NOMO-1 treated with dmso at 0.1 percent for 144 hours (cell line): ENCODE results near the gene DIPK2A.
A peak's percentile ranks its signal among the peaks of the same experiment; 100 is the strongest.

Experiments
- DNase-seq: peaks from one replicate; lab custom pipeline; 2025; ENCODE audit not compliant: unreplicated experiment; lab: John Stamatoyannopoulos, UW

Gene DIPK2A

DNA sequence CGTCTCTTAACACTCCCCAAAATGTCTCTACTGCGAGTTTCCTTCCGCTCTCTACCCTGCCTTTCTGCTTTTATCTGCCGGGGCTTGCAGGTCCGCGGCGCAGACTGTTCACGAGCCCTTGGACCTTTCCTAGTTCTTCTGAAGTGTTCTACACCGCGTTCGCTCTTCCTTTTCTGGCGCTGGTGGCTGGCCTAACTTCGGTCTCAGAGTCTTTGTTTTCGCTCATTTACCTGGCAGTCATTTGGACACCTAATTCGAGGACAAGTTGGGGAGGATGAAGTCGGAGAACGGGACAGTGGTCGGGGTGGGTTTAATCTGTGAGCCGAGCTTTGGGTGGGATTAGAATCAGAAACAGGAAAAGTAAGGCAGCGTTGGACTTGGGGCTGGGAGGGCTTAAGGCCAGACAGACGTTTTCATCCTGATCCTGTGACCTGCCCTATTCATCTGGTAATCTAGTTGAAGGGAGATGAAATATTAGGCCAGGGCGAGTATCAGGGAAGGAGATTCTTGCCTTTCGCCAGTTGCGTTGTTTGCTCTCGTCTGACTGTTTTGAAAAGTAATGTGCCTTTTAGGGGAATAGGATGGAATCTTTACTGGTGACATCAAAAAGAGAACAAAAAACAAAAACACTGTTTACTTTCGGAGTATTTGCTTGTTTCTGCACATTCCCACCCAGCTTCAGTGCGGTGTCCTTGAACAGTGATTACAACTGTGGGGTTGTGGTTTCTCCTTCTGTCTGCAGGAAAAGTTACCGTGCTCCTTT lies 1.8 kb downstream of the DIPK2A start:
- peak; percentile 90 for DNase-seq

DNA sequence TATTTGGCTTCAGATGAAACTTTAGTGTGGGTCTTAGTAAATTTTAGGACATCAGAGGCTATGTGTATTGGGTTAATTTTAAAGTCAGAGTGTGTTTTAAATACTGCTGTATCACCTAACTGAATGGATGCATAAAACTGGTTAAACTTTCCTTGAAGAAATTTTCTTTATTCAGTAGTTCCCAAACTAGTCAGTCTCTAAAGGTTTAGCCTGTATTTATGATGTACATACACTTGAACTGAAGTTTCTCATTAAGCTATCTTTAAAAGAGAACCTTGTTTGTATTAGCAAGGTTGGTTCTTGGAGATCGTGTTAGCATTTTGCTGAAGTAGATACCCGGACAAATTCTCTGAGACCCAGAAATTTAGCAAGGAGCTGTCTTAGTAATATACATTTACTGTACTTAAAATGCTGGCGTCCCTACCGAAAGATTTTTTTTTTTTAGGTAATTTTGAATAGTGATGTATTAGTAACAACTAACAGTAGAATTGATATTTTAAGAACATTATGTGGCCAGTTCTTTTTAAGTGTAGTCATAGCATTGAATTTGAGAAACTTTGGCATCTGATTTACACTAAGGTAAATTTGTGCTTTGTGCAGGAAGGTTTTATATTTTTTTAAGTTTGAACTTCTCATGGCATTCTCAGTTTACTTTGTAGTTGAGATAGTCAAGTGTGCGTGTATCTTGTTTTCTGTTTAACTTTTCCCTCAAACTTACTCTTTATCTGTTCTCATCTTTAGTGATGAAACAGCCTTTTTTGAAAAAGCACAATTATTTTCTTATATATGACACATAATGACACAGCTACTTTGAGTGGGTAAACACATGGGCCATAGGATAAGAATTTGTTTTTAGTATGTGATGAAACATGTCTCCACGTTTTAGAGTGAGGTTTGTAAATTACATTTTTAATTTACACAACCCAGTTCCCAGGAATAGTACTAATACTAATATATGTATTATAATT lies 2.9 kb downstream of the DIPK2A start:
- DNase-seq = no peak

DNA sequence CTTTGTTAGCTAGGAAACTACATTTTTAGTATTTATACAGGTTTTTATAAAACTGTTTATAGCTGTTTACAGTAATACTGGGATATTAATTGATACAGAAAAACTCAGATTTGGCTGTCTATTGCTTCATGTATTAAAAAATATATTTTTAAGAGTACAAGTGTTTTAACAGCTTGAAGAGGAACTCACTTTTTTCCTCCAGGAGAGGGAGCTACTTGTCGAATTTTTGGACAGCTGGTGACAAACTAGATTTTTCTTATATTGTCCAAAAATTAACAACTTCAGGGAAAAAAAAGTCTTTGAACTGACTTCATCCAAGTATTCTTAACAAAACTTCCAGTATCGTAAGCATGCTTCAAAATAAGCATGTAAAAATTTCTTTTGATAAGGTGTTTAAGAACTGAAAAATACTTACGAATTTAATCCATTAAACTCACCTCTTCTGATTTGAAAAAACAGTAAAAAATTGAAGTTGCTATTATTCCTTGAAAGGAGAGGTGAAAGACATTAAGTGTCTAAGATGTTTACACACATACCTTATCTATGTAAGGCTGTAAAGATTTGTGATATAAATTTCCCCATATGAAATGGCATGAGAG lies 4.0 kb downstream of the DIPK2A start:
- DNase-seq = peak; percentile 26

DNA sequence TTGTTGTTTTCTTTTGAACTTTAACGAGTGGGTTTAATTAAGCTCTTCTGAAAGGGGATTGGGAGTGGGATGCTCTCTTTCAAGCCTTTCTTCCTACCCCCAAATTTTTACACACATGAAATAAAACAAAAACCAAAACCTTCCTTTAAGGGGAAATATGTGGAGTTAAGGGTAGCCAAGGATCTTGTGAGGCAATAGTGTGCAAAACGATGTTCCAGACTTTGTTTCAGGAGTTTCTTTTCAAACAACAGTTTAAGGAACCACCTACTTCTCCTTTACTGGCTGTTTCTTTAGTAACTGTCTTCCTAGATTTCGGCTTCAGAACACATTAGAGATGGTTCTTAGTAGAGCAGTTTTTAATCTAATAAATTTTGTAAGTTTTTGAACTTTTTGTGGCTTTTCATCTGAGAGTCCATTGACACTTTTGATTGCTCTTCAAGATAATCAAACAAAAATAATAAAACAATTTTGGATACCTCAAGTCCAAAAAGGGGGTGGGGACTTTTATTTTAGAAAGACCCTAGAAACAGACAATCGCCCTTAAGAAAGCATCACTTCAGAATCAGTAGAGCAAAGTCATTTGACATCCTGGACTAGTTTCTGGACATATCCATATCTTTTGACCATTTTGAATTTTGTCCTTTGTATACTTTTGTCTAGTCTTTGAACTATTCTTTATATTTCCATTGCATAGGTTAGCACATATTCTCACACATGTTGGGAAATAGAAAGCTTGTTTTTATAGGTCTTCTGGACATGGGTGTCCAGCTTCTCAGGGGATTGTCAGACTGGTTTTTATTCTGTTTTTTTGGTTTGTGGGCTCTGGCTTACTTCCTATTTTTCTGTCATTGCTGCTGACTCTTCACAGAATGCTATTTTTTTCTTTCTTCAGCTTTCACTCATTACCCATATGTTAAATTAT lies 6.0 kb downstream of the DIPK2A start:
- DNase-seq = peak; percentile 69

DNA sequence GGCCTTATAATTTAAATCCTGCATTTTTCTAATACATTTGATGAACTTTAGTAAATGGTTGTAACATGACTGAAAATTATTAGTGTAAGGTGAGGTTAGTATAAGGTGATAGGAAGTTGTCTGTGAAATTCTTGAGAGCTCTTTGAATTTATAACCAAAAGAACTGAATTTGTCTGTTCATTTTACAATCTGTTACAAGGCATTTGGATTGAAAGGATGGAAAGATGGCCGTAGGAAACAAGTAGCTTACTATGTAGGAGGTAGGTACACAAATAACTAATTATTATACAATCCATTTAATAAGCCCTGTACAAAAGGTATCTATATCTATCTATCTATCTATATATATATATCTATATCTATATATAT lies 6.6 kb downstream of the DIPK2A start:
- no peak for DNase-seq

DNA sequence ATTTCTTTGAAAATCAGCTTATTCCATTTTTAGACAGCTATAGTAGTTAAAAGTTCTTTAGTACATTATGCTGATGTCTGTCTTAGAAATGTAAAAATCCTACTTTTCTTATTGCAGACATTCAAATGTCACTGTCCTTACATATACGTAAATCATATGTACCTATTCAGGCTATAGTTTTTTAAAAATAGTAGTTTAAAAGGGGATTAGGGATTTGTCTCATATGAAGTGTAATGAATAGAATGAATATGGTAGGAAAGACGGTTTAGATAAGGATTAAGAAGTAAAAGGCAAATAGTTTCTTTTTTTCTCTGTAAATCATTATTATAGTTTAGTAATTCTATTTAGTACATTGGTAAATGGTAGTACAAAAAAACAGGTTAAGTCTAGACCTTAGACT lies 7.4 kb downstream of the DIPK2A start:
- DNase-seq = no peak

DNA sequence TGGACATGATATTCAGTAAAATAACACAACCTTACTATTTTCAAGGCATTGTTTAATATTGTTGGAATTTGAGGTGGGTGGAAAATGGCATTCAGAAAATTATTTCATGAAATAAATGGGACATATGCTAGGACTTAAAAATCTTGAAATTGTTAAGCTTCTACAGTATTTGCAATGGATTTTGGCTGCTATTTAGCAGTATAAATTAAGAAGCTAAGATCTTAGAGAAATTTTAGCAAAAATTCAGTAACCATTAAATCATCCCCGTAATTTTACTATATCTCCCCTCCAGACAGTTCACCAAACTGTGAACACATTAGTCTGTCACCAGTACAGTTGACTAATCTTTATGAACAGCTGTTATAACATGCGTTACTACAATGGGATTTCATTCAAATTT lies 8.2 kb downstream of the DIPK2A start:
- no peak for DNase-seq

DNA sequence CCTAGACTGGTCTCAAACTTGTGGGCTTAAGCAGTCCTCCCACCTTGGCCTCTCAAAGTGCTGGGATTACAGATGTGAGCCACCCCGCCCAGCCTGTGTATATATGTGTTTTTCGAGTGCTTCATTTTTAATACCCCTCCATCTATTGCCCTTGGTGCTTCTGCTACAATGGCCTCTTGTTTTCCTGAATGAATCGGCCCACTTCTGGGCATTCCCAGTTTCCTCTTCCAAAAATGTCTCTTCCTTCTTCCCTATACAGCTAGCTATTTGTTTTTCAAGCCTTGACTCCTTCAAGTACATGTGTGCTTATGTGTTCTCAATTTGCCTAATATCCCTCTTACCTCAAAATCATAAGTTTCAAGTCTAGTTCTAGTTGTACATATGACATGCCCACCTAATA lies 16.7 kb downstream of the DIPK2A start:
- no peak for DNase-seq

DNA sequence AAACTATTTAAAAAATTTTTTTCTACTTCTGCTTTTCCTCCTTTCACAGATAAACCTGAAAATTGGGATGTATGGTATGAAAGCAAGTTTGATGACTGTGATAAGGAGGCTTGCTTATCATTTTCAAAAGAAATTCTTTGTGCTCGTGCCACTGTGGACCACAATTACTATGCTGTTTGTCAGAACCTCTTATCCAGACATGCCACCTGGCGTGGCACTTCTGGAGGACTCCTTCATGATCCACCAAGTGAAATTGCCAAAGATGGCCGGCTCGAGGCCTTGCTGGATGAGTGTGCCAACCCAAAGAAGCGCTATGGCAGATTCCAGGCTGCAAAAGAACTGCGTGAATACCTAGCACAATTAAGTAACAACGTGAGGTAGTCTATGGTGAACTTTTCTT lies 17.8 kb downstream of the DIPK2A start:
- no peak for DNase-seq

DNA sequence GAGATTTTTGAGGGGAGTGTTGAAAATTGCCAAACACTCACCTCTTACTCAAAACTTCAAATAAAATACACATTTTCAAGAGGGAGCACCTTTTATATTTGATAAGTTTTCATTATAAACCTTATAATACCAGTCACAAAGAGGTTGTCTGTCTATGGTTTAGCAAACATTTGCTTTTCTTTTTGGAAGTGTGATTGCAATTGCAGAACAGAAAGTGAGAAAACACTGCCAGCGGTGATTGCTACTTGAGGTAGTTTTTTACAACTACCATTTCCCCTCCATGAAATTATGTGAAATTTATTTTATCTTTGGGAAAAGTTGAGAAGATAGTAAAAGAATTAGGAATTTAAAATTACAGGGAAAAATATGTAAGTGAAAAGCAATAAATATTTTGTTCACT lies 20.1 kb downstream of the DIPK2A start:
- no peak for DNase-seq

DNA sequence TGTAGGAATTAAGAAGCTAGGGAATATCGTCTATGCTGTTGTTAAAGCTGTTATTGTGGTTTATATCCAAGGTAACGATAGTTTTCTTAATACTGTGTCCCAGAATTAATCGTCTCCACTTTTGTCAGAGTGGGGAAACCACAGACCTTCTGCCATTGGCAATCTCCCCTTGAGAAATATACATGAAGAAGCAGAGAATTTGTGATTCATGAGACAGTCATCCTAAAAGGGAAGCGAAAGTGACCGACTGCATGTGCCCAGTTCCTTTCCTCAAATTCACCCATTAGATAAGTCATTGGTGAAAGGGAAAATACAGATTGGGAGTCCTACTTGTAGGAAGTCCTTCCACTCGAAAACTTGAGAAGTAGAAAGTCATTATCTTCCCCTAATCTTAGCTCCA lies 26.6 kb downstream of the DIPK2A start:
- DNase-seq = peak; percentile 93

DNA sequence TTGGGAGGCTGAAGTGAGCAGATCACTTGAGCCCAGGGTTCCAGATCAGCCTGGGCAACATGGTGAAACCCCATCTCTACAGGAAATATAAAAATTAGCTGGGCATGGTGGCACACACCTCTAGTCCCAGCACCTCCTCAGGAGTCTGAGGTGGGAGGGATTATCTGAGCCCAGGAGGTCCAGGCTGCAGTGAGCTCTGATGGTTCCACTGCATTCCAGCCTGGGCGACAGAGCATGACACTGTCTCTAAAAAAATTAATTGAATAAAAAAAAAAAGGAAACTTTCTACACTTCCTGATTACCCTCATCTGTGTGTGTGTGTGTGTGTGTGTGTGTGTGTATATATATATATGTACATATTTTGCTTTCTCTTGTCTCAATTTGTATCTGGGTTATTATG lies 31.4 kb downstream of the DIPK2A start:
- no peak for DNase-seq

DNA sequence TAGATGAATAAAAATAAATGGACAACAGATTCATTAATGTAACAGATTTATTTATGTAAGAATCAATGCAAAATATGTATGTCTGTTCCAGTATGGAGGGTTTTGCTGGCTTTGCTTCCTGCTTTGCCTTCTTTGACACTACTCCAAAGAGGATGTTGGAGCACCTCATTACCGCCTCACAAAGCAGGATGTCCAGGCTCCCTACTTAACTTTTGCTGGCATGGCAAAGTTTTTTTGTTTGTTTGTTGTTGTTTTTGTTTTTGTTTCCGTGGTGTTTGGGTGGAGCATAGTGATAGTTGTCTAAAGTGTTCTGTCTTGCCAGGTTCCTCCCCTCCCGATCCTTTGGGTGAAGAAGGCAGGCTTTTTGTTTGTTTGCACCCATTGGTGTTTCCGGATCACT lies 38.7 kb downstream of the DIPK2A start:
- DNase-seq = no peak

DNA sequence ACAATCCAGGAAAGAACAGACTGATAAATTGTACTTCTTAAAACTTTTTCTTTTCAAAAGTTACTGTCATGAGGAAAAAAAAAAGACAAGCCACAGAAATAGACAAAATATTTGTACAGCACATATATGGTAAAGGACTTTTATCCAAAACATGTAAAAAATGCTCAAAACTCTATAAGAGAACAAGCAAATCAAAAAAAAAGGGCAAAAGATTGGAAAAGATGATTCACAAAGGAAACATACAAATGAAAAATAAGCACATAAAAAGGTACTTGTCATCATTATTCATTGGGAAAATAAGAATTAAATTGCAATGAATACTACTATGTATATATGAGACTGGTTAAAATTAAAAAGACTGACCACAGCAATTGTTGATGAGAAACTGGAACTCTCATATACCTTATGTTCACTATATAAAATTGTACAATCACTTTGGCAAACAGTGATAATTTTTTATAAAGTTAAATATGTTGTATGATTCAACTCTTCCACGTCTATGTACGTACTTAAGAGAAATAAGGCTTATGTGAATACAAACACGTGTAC lies 39.7 kb downstream of the DIPK2A start:
- no peak for DNase-seq

DNA sequence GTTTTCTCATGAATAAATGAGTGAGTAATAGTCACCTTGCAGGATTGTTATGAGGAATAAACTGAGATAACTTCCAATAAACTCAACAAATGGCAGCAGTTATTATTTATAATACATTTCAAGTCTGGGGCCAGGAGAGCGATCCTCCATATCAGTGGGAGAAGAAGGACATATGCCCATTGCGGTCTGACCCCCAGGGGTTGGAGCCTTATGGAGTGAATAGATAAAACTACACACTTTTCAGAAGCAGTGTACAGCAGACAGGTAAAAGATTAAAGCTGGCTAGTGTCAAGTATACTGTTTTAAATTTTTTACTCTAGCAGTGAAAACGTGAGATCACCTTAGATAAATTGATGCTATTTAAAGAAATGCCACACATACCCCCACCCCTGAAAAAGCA lies 43.5 kb downstream of the DIPK2A start:
- DNase-seq = no peak

DNA sequence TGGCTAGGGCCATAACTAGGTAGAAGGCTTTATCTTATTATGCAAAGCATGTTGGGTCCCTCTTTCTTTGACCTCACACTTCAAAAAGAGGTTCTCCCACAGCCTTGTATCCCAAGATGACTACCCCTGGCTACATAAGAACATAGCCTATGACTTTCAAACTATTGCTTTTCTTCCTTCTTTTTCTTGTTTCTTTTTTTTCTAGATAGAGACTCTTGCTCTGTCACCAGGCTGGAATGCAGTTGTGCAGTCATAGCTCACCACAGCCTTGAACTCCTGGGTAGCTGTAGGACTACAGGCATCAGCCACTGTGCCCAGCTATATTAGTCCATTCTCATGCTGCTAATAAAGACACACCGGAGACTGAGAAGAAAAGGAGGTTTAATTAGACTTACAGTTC lies 47.2 kb downstream of the DIPK2A start:
- DNase-seq = no peak
